CD4-positive, alpha-beta T cell treated with Interleukin-4 for 1 hour (primary cell): ENCODE measurements around the gene ZBTB20.
"Not testable (repeated sequence)": the region's sequence is repeated elsewhere in the genome, so short reads cannot be mapped to it uniquely, and the experiment has no call there.

Experiments
- DNase-seq, 2 donors: peaks; one replicate each; pipeline ENCODE4 v3.0.0-alpha.2; 2020 to 2022

The ZBTB20 gene

GRCh38 chr3:114827495-114827894, 319.6 kb downstream of the ZBTB20 start:
- peak in 1 of 2 donors; percentile 21 for DNase-seq

- no peak for DNase-seq
Measured at GRCh38 chr3:114824014-114824413, 323.1 kb downstream of the ZBTB20 start.

GRCh38 chr3:114823061-114823460, 324.0 kb downstream of the ZBTB20 start:
- no peak for DNase-seq

GRCh38 chr3:114816052-114816451, 331.0 kb downstream of the ZBTB20 start:
- no peak for DNase-seq

- DNase-seq = not testable (repeated sequence)
Measured at GRCh38 chr3:114812541-114813238, 334.4 kb downstream of the ZBTB20 start.

- peak; percentile 23 to 42 for DNase-seq
Measured at GRCh38 chr3:114809668-114810413, 337.2 kb downstream of the ZBTB20 start.

- no peak for DNase-seq
Measured at GRCh38 chr3:114804099-114804498, 343.0 kb downstream of the ZBTB20 start.

GRCh38 chr3:114803042-114803695, 343.9 kb downstream of the ZBTB20 start:
- DNase-seq = no peak

- no peak for DNase-seq
Measured at GRCh38 chr3:114800272-114801031, 346.6 kb downstream of the ZBTB20 start.

GRCh38 chr3:114799816-114800215, 347.3 kb downstream of the ZBTB20 start:
- DNase-seq = no peak

GRCh38 chr3:114796796-114797195, 350.3 kb downstream of the ZBTB20 start:
- no peak for DNase-seq

GRCh38 chr3:114794894-114795630, 352.0 kb downstream of the ZBTB20 start:
- DNase-seq = no peak

GRCh38 chr3:114792159-114792918, 354.7 kb downstream of the ZBTB20 start:
- DNase-seq = no peak

GRCh38 chr3:114790752-114791151, 356.3 kb downstream of the ZBTB20 start:
- no peak for DNase-seq

- DNase-seq = no peak
Measured at GRCh38 chr3:114789803-114790202, 357.3 kb downstream of the ZBTB20 start.

GRCh38 chr3:114775395-114775794, 371.7 kb downstream of the ZBTB20 start:
- DNase-seq = no peak

- no peak for DNase-seq
Measured at GRCh38 chr3:114770874-114771273, 376.2 kb downstream of the ZBTB20 start.

- no peak for DNase-seq
Measured at GRCh38 chr3:114764056-114764492, 383.0 kb downstream of the ZBTB20 start.

GRCh38 chr3:114762144-114762543, 384.9 kb downstream of the ZBTB20 start:
- no peak for DNase-seq

- DNase-seq = no peak
Measured at GRCh38 chr3:114760679-114761078, 386.4 kb downstream of the ZBTB20 start.
